Transverse colon (tissue), 3 donors: Measurements from ENCODE around the gene WDR87.

Experiments used
- EP300 ChIP-seq: sonication (generic); formaldehyde crosslinking; IDR thresholded peaks from one replicate; pipeline ENCODE4 v1.6.1; 2017; ENCODE audit warnings: antibody characterized with exemption, low read depth
- POLR2A ChIP-seq: fragments of 450-650 bp; IDR thresholded peaks from one replicate; pipeline ENCODE4 v1.6.1; 2016; ENCODE audit warnings: antibody characterized with exemption, mild to moderate bottlenecking, moderate library complexity
- TF ChIP-seq, protein P1 (sequence below), 5 experiments: fragments of 200-600 bp in 3 of 5; fragments of 450-650 bp in 2 of 5; sonication (generic) in 3 of 5; IDR thresholded peaks; 1 replicate in 2 of 5; 2 replicates in 3 of 5; pipeline ENCODE4 v1.5.1; 2016 to 2017; ENCODE audit warnings: antibody characterized with exemption in 5 of 5, inconsistent platforms in 3 of 5, mild to moderate bottlenecking in 2 of 5, moderate library complexity in 1 of 5

DNA sequence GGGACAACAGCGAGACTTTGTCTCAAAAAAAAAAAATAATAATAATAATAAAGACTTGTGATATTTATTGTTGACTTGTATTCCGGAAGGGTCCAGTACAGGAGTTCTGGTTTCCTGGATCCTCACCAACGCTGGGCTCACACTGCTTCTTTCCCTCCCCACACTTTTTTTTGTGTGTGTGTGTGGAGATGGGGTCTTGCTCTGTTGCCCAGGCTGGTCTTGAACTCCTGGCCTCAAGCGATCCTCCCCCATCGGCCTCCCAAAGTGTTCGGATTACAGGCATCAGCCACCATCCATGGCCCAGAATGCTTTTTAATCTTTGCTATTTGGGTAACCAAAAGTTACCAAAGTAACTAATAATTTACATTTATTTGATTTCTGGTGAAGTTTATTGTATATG is 39.7 kb upstream of the WDR87 start:
- TF ChIP-seq EP300 (no peak), POLR2A (no peak)
- TF ChIP-seq, protein P1, sequence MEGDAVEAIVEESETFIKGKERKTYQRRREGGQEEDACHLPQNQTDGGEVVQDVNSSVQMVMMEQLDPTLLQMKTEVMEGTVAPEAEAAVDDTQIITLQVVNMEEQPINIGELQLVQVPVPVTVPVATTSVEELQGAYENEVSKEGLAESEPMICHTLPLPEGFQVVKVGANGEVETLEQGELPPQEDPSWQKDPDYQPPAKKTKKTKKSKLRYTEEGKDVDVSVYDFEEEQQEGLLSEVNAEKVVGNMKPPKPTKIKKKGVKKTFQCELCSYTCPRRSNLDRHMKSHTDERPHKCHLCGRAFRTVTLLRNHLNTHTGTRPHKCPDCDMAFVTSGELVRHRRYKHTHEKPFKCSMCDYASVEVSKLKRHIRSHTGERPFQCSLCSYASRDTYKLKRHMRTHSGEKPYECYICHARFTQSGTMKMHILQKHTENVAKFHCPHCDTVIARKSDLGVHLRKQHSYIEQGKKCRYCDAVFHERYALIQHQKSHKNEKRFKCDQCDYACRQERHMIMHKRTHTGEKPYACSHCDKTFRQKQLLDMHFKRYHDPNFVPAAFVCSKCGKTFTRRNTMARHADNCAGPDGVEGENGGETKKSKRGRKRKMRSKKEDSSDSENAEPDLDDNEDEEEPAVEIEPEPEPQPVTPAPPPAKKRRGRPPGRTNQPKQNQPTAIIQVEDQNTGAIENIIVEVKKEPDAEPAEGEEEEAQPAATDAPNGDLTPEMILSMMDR (IDR thresholded peaks at IDR 0.05) = no peak
